ENCODE measurements around the gene KCNJ6.

DNA sequence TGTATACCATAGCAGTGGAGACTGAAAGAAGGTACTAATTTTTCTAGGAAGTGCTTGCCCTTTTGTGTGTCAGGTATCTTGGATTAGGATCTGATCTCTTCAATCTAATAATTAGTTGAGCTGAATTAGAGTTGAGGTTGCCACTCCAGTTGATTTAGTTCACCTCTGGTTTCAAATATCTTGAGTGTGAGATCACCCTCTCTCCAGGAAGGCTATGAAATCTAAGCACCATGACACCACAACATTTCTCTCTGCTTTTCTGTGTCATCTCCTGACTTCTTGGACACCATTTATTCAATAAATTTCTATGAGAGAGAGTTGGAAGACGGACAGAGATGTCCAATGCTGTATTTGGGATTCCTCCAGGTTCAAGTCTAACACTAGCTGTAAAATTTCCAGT, 336.9 kb downstream of the KCNJ6 start:
- TF ChIP-seq, protein P1, sequence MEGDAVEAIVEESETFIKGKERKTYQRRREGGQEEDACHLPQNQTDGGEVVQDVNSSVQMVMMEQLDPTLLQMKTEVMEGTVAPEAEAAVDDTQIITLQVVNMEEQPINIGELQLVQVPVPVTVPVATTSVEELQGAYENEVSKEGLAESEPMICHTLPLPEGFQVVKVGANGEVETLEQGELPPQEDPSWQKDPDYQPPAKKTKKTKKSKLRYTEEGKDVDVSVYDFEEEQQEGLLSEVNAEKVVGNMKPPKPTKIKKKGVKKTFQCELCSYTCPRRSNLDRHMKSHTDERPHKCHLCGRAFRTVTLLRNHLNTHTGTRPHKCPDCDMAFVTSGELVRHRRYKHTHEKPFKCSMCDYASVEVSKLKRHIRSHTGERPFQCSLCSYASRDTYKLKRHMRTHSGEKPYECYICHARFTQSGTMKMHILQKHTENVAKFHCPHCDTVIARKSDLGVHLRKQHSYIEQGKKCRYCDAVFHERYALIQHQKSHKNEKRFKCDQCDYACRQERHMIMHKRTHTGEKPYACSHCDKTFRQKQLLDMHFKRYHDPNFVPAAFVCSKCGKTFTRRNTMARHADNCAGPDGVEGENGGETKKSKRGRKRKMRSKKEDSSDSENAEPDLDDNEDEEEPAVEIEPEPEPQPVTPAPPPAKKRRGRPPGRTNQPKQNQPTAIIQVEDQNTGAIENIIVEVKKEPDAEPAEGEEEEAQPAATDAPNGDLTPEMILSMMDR (IDR thresholded peaks at IDR 0.05; ENCODE audit: insufficient read depth, low read length, poor library complexity, severe bottlenecking) = no peak
- no peak for TF ChIP-seq EZH2phosphoT487 (conservative IDR thresholded peaks at IDR 0.05; ENCODE audit: low read length)

Measured in SU-DHL-6 (cell line).